ENCODE data around the gene ASTN1. TPM values are rescaled to one million over a fixed set of nuclear protein-coding genes. Genes with fewer than 3 reads are reported as not detected.

Gene ASTN1
- total RNA-seq, 1 experiment from 2014 or later, result 0.05 TPM

DNA sequence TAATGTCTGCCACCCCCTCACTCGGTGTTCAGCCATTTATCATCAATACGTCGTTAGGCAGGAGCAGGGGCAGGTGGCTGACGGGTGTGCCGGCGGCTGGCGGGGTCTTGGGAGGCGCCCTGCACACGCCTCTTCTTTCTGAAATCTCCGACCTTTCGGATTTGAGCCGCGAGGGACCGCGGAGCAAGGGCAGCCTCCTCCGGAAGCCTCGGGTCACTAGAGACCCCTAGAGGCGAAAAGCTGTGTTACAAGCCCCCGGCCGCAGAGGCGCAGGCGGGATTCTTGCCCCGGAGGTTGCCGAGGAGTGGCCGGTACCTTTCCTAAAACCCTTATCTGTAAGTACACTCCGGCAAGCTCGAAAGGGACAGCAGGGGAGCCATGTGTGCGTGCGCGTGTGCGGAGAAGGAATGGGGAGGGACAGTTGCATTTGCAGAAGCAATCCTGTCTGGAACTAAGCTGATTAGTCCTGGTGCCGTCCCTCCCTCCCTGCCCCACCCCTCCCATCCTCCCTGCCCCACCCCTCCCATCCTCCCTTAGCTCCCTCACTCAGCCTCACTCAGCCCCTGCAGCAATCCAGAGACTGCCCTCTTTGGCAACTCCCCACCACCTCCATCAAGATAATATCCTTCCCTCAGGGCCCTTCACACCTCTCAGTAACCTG, 17.2 kb upstream of the ASTN1 start:
- Histone ChIP-seq H3K27me3 (ENCODE audit: control insufficient read depth, insufficient read depth, low read length) (peaks cover 18% of the 10 kb centered on the region), H3K9me3 (ENCODE audit: control insufficient read depth, insufficient read depth, low read depth, low read length) (no peaks in the 10 kb centered on the region), H3K27ac (ENCODE audit: low read length) (no peak overlapping the region), H3K4me3 (ENCODE audit: low read depth in 2 of 2, low read length in 2 of 2) (peak overlapping the region in 1 of 2 experiments; percentile 38; a peak in 2 of 4 replicates), H3K36me3 (ENCODE audit: control insufficient read depth, insufficient read depth, low read length) (no peaks in the 10 kb centered on the region), H3K4me1 (ENCODE audit: control insufficient read depth, insufficient read depth, low read length) (no peaks in the 10 kb centered on the region)
- no peak for TF ChIP-seq POLR2AphosphoS5 (IDR thresholded peaks at IDR 0.05; ENCODE audit: low read depth, low read length)
- TF ChIP-seq, protein P1, sequence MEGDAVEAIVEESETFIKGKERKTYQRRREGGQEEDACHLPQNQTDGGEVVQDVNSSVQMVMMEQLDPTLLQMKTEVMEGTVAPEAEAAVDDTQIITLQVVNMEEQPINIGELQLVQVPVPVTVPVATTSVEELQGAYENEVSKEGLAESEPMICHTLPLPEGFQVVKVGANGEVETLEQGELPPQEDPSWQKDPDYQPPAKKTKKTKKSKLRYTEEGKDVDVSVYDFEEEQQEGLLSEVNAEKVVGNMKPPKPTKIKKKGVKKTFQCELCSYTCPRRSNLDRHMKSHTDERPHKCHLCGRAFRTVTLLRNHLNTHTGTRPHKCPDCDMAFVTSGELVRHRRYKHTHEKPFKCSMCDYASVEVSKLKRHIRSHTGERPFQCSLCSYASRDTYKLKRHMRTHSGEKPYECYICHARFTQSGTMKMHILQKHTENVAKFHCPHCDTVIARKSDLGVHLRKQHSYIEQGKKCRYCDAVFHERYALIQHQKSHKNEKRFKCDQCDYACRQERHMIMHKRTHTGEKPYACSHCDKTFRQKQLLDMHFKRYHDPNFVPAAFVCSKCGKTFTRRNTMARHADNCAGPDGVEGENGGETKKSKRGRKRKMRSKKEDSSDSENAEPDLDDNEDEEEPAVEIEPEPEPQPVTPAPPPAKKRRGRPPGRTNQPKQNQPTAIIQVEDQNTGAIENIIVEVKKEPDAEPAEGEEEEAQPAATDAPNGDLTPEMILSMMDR (IDR thresholded peaks at IDR 0.05), result peak; percentile 90
- POLR2A ChIA-PET, result no interaction called here
- peak; percentile 96 for ATAC-seq
- in situ Hi-C loops (cut with HindIII; ENCODE audit: low pct_unique_long_range_greater_than_20kb, low sequenced_read_pairs) (no loop called here), intact Hi-C loops (cut with micrococcal nuclease; ENCODE audit: unreplicated experiment) (loop anchor here (2.0 to 10.0 kb wide), 2 partner anchors 283 to 603 kb away; no protein-coding TSS in a partner anchor)
- BruUV-seq (replicated peaks), result no TSS peak
- DNase-seq (ENCODE audit: low read depth, low spot score), result peak; percentile 50
- CTCF ChIA-PET, result interaction anchor here (0.6 to 0.7 kb wide), 2 partner anchors 158 to 159 kb away, joined by 3 to 8 read pairs; no protein-coding TSS in a partner anchor

DNA sequence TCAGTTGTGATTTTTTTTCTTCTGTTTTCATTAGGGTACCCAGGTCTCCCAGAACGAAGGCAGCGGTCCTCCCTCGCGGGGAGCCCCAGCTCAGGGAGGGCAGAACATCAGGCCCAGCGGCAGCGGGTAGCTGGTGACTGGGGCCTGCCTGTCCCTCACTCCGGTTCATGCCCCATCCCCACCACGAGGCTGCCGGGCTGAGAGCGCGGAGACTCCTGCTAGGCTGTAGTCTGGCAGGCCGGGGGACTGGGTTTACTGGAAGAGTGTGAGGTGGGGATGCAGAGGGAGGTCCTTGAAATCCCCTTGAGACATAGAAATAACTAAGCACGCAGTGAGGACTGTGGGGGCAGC, 16.7 kb upstream of the ASTN1 start:
- ChIA-PET POLR2A (no interaction called here), CTCF (no interaction called here)
- DNase-seq (ENCODE audit: low read depth, low spot score) (no peak), ATAC-seq (peak; percentile 65)
- TF ChIP-seq REST (IDR thresholded peaks at IDR 0.05; ENCODE audit: insufficient read depth in 1 of 2, low read depth in 2 of 2, low read length in 1 of 2) (no peak), SIN3A (IDR thresholded peaks at IDR 0.05; ENCODE audit: borderline replicate concordance, insufficient read depth, low read depth, low read length) (no peak), POLR2AphosphoS5 (IDR thresholded peaks at IDR 0.05; ENCODE audit: low read depth, low read length) (no peak), TCF7L2 (IDR thresholded peaks at IDR 0.05; ENCODE audit: low read depth, low read length) (no peak)
- TF ChIP-seq, protein P1 (IDR thresholded peaks at IDR 0.05), result no peak
- Histone ChIP-seq H3K9me3 (ENCODE audit: control insufficient read depth, insufficient read depth, low read depth, low read length) (no peaks in the 10 kb centered on the region), H3K4me1 (ENCODE audit: control insufficient read depth, insufficient read depth, low read length) (no peaks in the 10 kb centered on the region), H3K27me3 (ENCODE audit: control insufficient read depth, insufficient read depth, low read length) (peaks cover 18% of the 10 kb centered on the region), H3K27ac (ENCODE audit: low read length) (no peak overlapping the region), H3K4me3 (ENCODE audit: low read depth in 2 of 2, low read length in 2 of 2) (peak overlapping the region in 1 of 2 experiments; percentile 38; a peak in 2 of 4 replicates), H3K36me3 (ENCODE audit: control insufficient read depth, insufficient read depth, low read length) (no peaks in the 10 kb centered on the region)
- in situ Hi-C loops (cut with HindIII; ENCODE audit: low pct_unique_long_range_greater_than_20kb, low sequenced_read_pairs) (no loop called here), intact Hi-C loops (cut with micrococcal nuclease; ENCODE audit: unreplicated experiment) (loop anchor here (2.0 to 10.0 kb wide), 2 partner anchors 282 to 604 kb away; no protein-coding TSS in a partner anchor)
- BruUV-seq (replicated peaks), result no TSS peak

Data from Panc1 (cell line).